Ishikawa (cell line): ENCODE data around the gene SLC15A3.

Experiments
- CEBPB ChIP-seq: IDR thresholded peaks from 2 replicates; pipeline ENCODE4 v1.6.1; 2012
- CREB1 ChIP-seq: IDR thresholded peaks from 2 replicates; pipeline ENCODE4 v1.6.1; 2012; ENCODE audit warnings: low read depth
- EGR1 ChIP-seq: IDR thresholded peaks from 2 replicates; pipeline ENCODE4 v1.6.1; 2012
- EP300 ChIP-seq: IDR thresholded peaks from 2 replicates; pipeline ENCODE4 v1.6.1; 2012; ENCODE audit warnings: borderline replicate concordance
- FOXM1 ChIP-seq: IDR thresholded peaks from 2 replicates; pipeline ENCODE4 v1.6.1; 2012; ENCODE audit warnings: low read depth, borderline replicate concordance
- NFIC ChIP-seq: IDR thresholded peaks from 2 replicates; pipeline ENCODE4 v1.6.1; 2012
- RAD21 ChIP-seq: IDR thresholded peaks from 2 replicates; pipeline ENCODE4 v1.6.1; 2012; ENCODE audit warnings: low read depth
- TAF1 ChIP-seq: IDR thresholded peaks from 2 replicates; pipeline ENCODE4 v1.6.1; 2012; ENCODE audit warnings: low read depth, mild to moderate bottlenecking
- TCF12 ChIP-seq: IDR thresholded peaks from 2 replicates; pipeline ENCODE4 v1.6.1; 2012; ENCODE audit warnings: low read depth
- TEAD4 ChIP-seq: IDR thresholded peaks from 2 replicates; pipeline ENCODE4 v1.6.1; 2012
- YY1 ChIP-seq: IDR thresholded peaks from 2 replicates; pipeline ENCODE4 v1.6.1; 2012; ENCODE audit warnings: low read depth
- ZBTB7A ChIP-seq: IDR thresholded peaks from 2 replicates; pipeline ENCODE4 v1.6.1; 2012; ENCODE audit warnings: low read depth
- TF ChIP-seq, protein P1 (sequence below): IDR thresholded peaks from 2 replicates; pipeline ENCODE4 v1.6.1; 2012
- TF ChIP-seq, protein P2 (sequence below): IDR thresholded peaks from 2 replicates; pipeline ENCODE4 v1.6.1; 2012

SLC15A3 gene

GRCh38 chr11:60927061-60927592, 24.8 kb downstream of the SLC15A3 start:
- TF ChIP-seq EGR1 (no peak), EP300 (no peak), ZBTB7A (no peak), RAD21 (no peak), FOXM1 (no peak), TEAD4 (no peak)
- TF ChIP-seq, protein P1, sequence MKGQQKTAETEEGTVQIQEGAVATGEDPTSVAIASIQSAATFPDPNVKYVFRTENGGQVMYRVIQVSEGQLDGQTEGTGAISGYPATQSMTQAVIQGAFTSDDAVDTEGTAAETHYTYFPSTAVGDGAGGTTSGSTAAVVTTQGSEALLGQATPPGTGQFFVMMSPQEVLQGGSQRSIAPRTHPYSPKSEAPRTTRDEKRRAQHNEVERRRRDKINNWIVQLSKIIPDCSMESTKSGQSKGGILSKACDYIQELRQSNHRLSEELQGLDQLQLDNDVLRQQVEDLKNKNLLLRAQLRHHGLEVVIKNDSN, result no peak
- TF ChIP-seq, protein P2, sequence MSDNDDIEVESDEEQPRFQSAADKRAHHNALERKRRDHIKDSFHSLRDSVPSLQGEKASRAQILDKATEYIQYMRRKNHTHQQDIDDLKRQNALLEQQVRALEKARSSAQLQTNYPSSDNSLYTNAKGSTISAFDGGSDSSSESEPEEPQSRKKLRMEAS, result no peak

DNA sequence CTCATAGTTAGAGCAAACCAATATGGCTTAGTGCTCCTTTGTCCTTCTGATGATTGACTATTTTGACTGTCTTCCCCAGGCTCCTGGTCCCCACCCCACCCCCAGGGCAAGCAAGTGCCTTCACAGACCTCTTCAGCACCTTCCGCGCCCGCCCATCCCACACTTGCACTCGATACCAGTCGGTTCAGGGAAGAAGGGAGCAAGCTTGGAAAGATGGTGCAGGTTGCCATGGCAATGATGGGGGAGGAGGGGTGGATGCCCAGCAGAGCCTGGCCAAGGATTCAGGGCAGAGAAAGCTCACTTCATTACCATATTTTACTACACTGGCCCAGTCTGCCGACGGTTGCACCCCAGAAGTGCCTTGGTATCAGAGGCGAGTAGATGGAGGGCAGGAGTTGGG, 25.5 kb downstream of the SLC15A3 start:
- TF ChIP-seq TCF12 (no peak), NFIC (no peak), CEBPB (no peak), ZBTB7A (no peak)
- TF ChIP-seq, protein P1, result no peak

DNA sequence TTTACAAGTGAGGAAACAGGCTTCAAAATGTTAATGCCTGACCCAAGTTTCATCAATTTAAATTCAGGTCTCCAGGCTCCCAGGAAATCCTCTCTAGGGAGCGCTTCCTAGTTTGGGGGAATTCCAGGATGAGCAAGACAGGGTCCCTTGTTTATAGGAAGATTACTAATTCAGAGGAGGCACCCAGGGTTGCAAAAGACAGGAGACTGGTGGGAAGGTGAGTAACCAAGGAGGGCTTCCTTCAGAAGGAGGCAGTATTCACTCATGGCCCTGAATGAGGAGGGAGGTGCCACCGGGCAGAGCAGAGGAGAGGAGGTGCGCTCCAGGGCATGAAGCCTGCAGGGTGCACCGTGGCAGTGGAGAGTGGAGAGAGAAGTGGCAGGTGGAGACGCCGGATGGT, 26.1 kb downstream of the SLC15A3 start:
- no peak for TF ChIP-seq TAF1
- TF ChIP-seq NFIC, result no peak
- no peak for TF ChIP-seq FOXM1
- no peak for TF ChIP-seq TCF12
- TF ChIP-seq CEBPB, result no peak
- no peak for TF ChIP-seq RAD21
- TF ChIP-seq TEAD4, result no peak
- TF ChIP-seq EGR1, result no peak
- TF ChIP-seq YY1, result no peak

GRCh38 chr11:60924906-60925853, 26.8 kb downstream of the SLC15A3 start:
- TF ChIP-seq NFIC, result no peak
- TF ChIP-seq CEBPB, result no peak
- no peak; the same call in 1 of the 2 replicates for TF ChIP-seq ZBTB7A
- no peak for TF ChIP-seq TCF12

GRCh38 chr11:60924110-60924905, 27.7 kb downstream of the SLC15A3 start, which contains the start of gene TMEM132A:
TSS of gene TMEM132A (plus strand) at chr11:60924460. CDS start at chr11:60924634, 174 bp downstream.
- TF ChIP-seq YY1 (0 out of 2 replicates have a peak, but pooled peaks have one; percentile 26), EP300 (peak; percentile 49; the same call in 1 of the 2 replicates), ZBTB7A (peak; percentile 84), CEBPB (no peak), TCF12 (peak; percentile 19; the same call in 1 of the 2 replicates), TEAD4 (0 out of 2 replicates have a peak, but pooled peaks have one; percentile 11), FOXM1 (no peak), TAF1 (0 out of 2 replicates have a peak, but pooled peaks have one; percentile 44)
- TF ChIP-seq, protein P1, result peak; percentile 82
- TF ChIP-seq, protein P2, result peak; percentile 95

DNA sequence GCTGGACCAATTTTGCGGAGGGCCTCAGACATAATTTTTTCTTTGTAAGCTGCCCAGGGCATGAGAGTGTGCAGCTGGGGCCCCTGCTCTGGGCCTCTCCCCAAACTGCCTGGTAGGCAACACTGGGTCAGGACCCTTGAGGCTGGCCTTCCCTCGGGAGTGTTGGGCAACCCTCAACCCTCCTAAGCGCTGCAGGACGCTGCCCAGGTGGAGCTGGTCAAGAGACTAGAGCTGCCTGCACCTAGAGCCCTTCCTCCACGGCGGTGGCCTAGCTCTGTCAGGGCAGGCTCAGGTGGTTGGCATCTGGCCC, 28.2 kb downstream of the SLC15A3 start:
- no peak for TF ChIP-seq EGR1
- no peak for TF ChIP-seq RAD21
- TF ChIP-seq YY1, result no peak
- TF ChIP-seq NFIC, result no peak
- TF ChIP-seq TCF12, result no peak
- TF ChIP-seq TAF1, result no peak
- TF ChIP-seq CREB1, result no peak
- TF ChIP-seq CEBPB, result no peak
- no peak for TF ChIP-seq EP300
- no peak; the same call in 1 of the 2 replicates for TF ChIP-seq TEAD4
- TF ChIP-seq, protein P2, result no peak
- TF ChIP-seq, protein P1, result no peak

GRCh38 chr11:60923326-60923725, 28.6 kb downstream of the SLC15A3 start:
- TF ChIP-seq, protein P2, result no peak
- TF ChIP-seq RAD21 (no peak), TAF1 (no peak)
